Kidney (tissue), 14 donors: ENCODE measurements around the gene NT5C2. TPM values are rescaled to one million over a fixed set of nuclear protein-coding genes. Genes with fewer than 3 reads are reported as not detected.

Experiments
- DNase-seq, 5 donors: peaks; one replicate each; pipeline ENCODE4 v3.0.0-alpha.2; 2013 to 2020
- FAIRE-seq: peaks from 2 replicates; lab custom pipeline; 2012; peaks lifted over from hg19 to GRCh38; lab: Jason Lieb, UNC
- H3K27ac ChIP-seq, 2 donors: one replicate each; pipeline ENCODE4 v1.7.0; 2013; ENCODE audit warnings: low read depth in 2 of 2, low read length in 2 of 2, inconsistent platforms in 1 of 2
- H3K27me3 ChIP-seq: one replicate; pipeline ENCODE4 v1.7.1; 2013; ENCODE audit warnings: low read length, inconsistent platforms; ENCODE audit not compliant: control insufficient read depth, insufficient read depth
- H3K36me3 ChIP-seq, 3 donors: one replicate each; pipeline versions ENCODE4 v1.7.0 to v1.7.1; 2013; ENCODE audit warnings: low read length in 3 of 3, control low read depth in 1 of 3, inconsistent platforms in 1 of 3; ENCODE audit not compliant: insufficient read depth in 3 of 3, control insufficient read depth in 2 of 3
- H3K4me1 ChIP-seq, 3 donors: one replicate each; pipeline versions ENCODE4 v1.7.0 to v1.7.1; 2013; ENCODE audit warnings: low read length in 3 of 3, inconsistent platforms in 1 of 3, low read depth in 1 of 3; ENCODE audit not compliant: control insufficient read depth in 2 of 3, insufficient read depth in 2 of 3
- H3K4me3 ChIP-seq, 3 donors: one replicate each; pipeline versions ENCODE4 v1.7.0 to v1.8.1; 2013; ENCODE audit warnings: low read length in 3 of 3, control low read depth in 1 of 3, inconsistent platforms in 1 of 3
- H3K9ac ChIP-seq, 3 donors: one replicate each; pipeline versions ENCODE4 v1.7.0 to v1.7.1; 2013; ENCODE audit warnings: low read length in 3 of 3, control low read depth in 1 of 3, inconsistent platforms in 1 of 3
- H3K9me3 ChIP-seq, 3 donors: one replicate each; pipeline versions ENCODE4 v1.7.0 to v1.7.1; 2013; ENCODE audit warnings: low read length in 3 of 3, control low read depth in 1 of 3, inconsistent platforms in 1 of 3; ENCODE audit not compliant: control insufficient read depth in 2 of 3, insufficient read depth in 1 of 3
- intact Hi-C: fragments of 100-400 bp; cut with DNase I; formaldehyde crosslinking; loops from one replicate; pipeline ENCODE4 v1.11.1; 2022
- polyA plus RNA-seq: library from polyadenylated mRNA; stranded (reverse); fragments of 350-450 nt; fragmentation: Illumina TruSeq; extraction: RNeasy Lipid Tissue Mini Kit (QIAGEN cat#74804); gene quantifications from one replicate; pipeline ENCODE4 v1.2.3, GENCODE V29; 2014; ENCODE audit warnings: low read depth, low replicate concordance; ENCODE audit not compliant: insufficient read depth
- total RNA-seq: library from RNA; stranded (reverse); fragmentation: NEBNext Ultra II Directional; extraction: Animal tissue kit (Norgen Biotek cat#: 25700); gene quantifications from one replicate; pipeline ENCODE4 v1.2.1, GENCODE V29; 2021
- TF ChIP-seq, protein P1 (sequence below): IDR thresholded peaks from 3 replicates; pipeline ENCODE4 v1.5.1; 2012; ENCODE audit warnings: mild to moderate bottlenecking, moderate library complexity, borderline replicate concordance; ENCODE audit not compliant: insufficient read depth; ENCODE audit errors: extremely low read depth
- donor health status: control.
- donor health status: control.
- donor health status: control.
- donor health status: control.
- donor health status: control.
- donor health status: DM: yes; HTN: yes; CAD: no.
- donor health status: Normal renal cell carcinoma (clear cell type).

NT5C2 gene
- total and polyA plus RNA-seq, 2 donors from 2014 or later, result 30.9 to 91.7 TPM

DNA sequence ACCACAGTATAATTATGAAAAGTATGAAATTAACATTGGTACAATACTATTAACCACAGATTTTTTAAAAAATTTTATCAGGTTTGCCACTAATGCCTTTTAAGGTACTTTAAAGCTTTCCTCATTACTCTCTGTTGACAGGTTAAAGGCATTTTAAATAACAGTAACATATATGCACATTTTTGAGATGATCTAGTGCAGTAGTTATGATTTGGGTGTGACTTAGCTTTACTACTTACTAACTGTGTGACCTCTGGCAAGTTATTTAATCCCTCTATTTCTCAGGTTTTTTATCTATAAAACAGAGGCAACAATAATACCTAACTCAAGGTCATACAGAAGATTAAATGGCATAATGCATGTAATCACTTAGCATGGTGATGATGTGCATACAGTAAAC is 94.8 kb downstream of the NT5C2 start:
- Histone ChIP-seq H3K27ac (no peak overlapping the region), H3K4me3 (no peak overlapping the region), H3K4me1 (no peaks in the 10 kb centered on the region), H3K9me3 (no peaks in the 10 kb centered on the region), H3K36me3 (peaks cover 3 to 45% (median 42%) of the 10 kb centered on the region in 3 donors), H3K27me3 (no peaks in the 10 kb centered on the region), H3K9ac (no peak overlapping the region)
- intact Hi-C loops, result no loop called here
- FAIRE-seq (no peak), DNase-seq (no peak)
- TF ChIP-seq, protein P1, sequence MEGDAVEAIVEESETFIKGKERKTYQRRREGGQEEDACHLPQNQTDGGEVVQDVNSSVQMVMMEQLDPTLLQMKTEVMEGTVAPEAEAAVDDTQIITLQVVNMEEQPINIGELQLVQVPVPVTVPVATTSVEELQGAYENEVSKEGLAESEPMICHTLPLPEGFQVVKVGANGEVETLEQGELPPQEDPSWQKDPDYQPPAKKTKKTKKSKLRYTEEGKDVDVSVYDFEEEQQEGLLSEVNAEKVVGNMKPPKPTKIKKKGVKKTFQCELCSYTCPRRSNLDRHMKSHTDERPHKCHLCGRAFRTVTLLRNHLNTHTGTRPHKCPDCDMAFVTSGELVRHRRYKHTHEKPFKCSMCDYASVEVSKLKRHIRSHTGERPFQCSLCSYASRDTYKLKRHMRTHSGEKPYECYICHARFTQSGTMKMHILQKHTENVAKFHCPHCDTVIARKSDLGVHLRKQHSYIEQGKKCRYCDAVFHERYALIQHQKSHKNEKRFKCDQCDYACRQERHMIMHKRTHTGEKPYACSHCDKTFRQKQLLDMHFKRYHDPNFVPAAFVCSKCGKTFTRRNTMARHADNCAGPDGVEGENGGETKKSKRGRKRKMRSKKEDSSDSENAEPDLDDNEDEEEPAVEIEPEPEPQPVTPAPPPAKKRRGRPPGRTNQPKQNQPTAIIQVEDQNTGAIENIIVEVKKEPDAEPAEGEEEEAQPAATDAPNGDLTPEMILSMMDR, result no peak

DNA sequence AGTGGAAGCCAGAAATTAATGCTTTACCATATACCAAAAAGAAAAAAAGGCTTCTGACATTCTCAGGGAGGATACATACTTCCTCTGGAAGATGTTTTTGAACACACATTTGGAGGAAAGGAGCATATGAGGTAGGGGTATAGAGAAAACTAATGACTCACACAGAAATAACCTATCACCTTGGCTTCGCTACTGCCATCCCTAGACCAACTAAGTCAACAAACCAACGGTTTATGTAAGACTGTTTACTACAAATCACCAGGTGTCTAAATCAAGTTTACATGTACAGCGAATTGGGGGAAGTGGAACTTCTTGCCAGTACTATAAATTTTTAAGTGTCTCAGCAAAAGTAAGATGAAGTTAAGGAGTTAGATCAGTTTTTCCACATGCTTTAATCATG is 96.9 kb downstream of the NT5C2 start:
- intact Hi-C loops, result no loop called here
- H3K9ac ChIP-seq, result no peak overlapping the region
- no peak overlapping the region for H3K4me3 ChIP-seq
- FAIRE-seq, result no peak
- H3K36me3 ChIP-seq, result peaks cover 7 to 56% (median 47%) of the 10 kb centered on the region in 3 donors
- TF ChIP-seq, protein P1, result no peak
- no peaks in the 10 kb centered on the region for H3K27me3 ChIP-seq
- no peaks in the 10 kb centered on the region for H3K9me3 ChIP-seq
- no peak for DNase-seq
- H3K4me1 ChIP-seq, result no peaks in the 10 kb centered on the region
- no peak overlapping the region for H3K27ac ChIP-seq

DNA sequence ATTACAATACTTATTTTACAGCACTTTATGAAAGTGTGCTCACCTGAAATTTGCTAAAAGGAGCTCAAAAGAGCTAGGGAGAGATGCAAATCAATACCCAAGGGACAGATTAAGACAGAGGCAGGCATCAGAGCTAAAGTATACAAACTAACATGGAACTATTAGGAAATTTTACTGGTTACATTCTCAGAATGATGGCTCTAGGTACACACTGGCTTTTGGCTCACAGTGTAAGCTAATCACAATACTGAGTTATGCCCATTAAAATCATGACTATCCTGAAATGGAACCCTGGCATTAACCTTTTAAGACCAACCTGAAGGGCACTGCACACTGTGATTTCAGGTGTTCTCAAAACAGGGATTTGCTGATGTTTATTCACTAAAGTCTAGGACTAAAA is 98.1 kb downstream of the NT5C2 start:
- Histone ChIP-seq H3K4me1 (no peaks in the 10 kb centered on the region), H3K9me3 (no peaks in the 10 kb centered on the region), H3K27ac (no peak overlapping the region), H3K36me3 (peaks cover 10 to 60% (median 45%) of the 10 kb centered on the region in 3 donors), H3K27me3 (no peaks in the 10 kb centered on the region), H3K4me3 (no peak overlapping the region), H3K9ac (no peak overlapping the region)
- DNase-seq (no peak), FAIRE-seq (no peak)
- TF ChIP-seq, protein P1, result no peak
- intact Hi-C loops, result no loop called here

DNA sequence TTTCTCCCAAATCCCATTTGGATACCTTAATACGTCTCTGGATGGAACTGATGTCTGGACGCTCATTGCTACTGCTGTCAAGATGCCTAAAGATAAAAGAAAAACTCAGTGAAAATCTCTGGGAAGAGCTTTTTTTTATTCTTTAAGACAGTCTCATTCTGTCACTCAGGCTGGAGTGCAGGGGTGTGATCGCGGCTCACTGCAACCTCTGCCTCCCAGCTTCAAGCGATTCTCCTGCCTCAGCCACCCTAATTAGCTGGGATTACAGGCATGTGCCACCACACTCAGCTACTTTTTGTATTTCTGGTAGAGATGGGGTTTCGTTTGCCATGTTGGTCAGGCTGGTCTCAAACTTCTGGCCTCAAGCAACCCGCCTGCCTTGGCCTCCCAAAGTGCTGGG is 102.2 kb downstream of the NT5C2 start:
- intact Hi-C loops, result no loop called here
- no peak for FAIRE-seq
- peaks cover 9 to 70% (median 45%) of the 10 kb centered on the region in 3 donors for H3K36me3 ChIP-seq
- no peak overlapping the region for H3K27ac ChIP-seq
- H3K9me3 ChIP-seq, result no peaks in the 10 kb centered on the region
- no peaks in the 10 kb centered on the region for H3K4me1 ChIP-seq
- no peak for DNase-seq
- no peaks in the 10 kb centered on the region for H3K27me3 ChIP-seq
- no peak overlapping the region for H3K9ac ChIP-seq
- no peak overlapping the region for H3K4me3 ChIP-seq
- TF ChIP-seq, protein P1, result no peak
